ENCODE results near the gene HSPA12A. TPM values are rescaled to one million over a fixed set of nuclear protein-coding genes. Genes with fewer than 3 reads are reported as not detected.

HSPA12A gene
- polyA plus RNA-seq, 2 of the 4 experiments (the other 2 are of a cell fraction) = 16.9 to 17.0 TPM

GRCh38 chr10:116670706-116671105, 71.7 kb downstream of the HSPA12A start:
- Histone ChIP-seq H3K4me2 (no peak overlapping the region), H3K4me1 (peaks cover 7% of the 10 kb centered on the region), H3K4me3 (no peak overlapping the region), H3K9me3 (no peaks in the 10 kb centered on the region), H3K27ac (no peak overlapping the region)
- ChIA-PET POLR2A (no interaction called here), CTCF (interaction anchor here (1.3 to 2.0 kb wide), 4 partner anchors 11 to 504 kb away, joined by 3 to 12 read pairs (median 6); no protein-coding TSS in a partner anchor)
- FAIRE-seq (no peak), ATAC-seq (no peak), DNase-seq (ENCODE audit: low read depth in 1 of 2, low spot score in 1 of 2) (no peak)
- no peak for TF ChIP-seq HOXB13 (CRISPR knock-in tag; IDR thresholded peaks at IDR 0.05; ENCODE audit: low read depth)
- no peak for TF ChIP-seq ZC3H11A (IDR thresholded peaks at IDR 0.05)
- no peak for TF ChIP-seq HOXA7 (CRISPR knock-in tag; IDR thresholded peaks at IDR 0.05)
- no peak for TF ChIP-seq KDM1A (IDR thresholded peaks at IDR 0.05; ENCODE audit: low read depth)
- no peak for TF ChIP-seq BCL3 (IDR thresholded peaks at IDR 0.05)
- TF ChIP-seq MAZ (IDR thresholded peaks at IDR 0.05; ENCODE audit: borderline replicate concordance, low read depth, low read length) = no peak
- no peak for TF ChIP-seq TFCP2L1 (CRISPR knock-in tag; IDR thresholded peaks at IDR 0.05)
- TF ChIP-seq JUNB (IDR thresholded peaks at IDR 0.05) = no peak
- no peak for TF ChIP-seq MAX (IDR thresholded peaks at IDR 0.05)
- no peak for TF ChIP-seq EHMT2 (IDR thresholded peaks at IDR 0.05; ENCODE audit: low read depth)
- no peak for TF ChIP-seq POLR2AphosphoS2 (conservative IDR thresholded peaks at IDR 0.05; ENCODE audit: low read length)
- no peak for TF ChIP-seq REST (IDR thresholded peaks at IDR 0.05)
- TF ChIP-seq NPAS2 (CRISPR knock-in tag; IDR thresholded peaks at IDR 0.05; ENCODE audit: borderline replicate concordance) = no peak
- TF ChIP-seq RCOR1 (IDR thresholded peaks at IDR 0.05; ENCODE audit: low read depth, low read length) = no peak
- no peak for TF ChIP-seq ZFP36 (IDR thresholded peaks at IDR 0.05; ENCODE audit: borderline replicate concordance, partially characterized antibody)
- TF ChIP-seq KDM5A (IDR thresholded peaks at IDR 0.05) = no peak
- no peak for TF ChIP-seq RFX5 (IDR thresholded peaks at IDR 0.05)
- WGBS (ENCODE audit: missing lambda C conversion rate) = 93% methylated on average over 6 of the region's 6 CpGs

- TF ChIP-seq JUN (IDR thresholded peaks at IDR 0.05) = no peak
- TF ChIP-seq ATOH8 (CRISPR knock-in tag; IDR thresholded peaks at IDR 0.05; ENCODE audit: low read depth) = no peak
- TF ChIP-seq RARB (CRISPR knock-in tag; IDR thresholded peaks at IDR 0.05) = no peak
- TF ChIP-seq ZNF302 (CRISPR knock-in tag; IDR thresholded peaks at IDR 0.05) = no peak
- no peak for TF ChIP-seq MAZ (IDR thresholded peaks at IDR 0.05; ENCODE audit: borderline replicate concordance, low read depth, low read length)
- TF ChIP-seq ZSCAN20 (CRISPR knock-in tag; IDR thresholded peaks at IDR 0.05) = no peak
- TF ChIP-seq MAFK (IDR thresholded peaks at IDR 0.05; ENCODE audit: partially characterized antibody) = no peak
- TF ChIP-seq HDAC2 (IDR thresholded peaks at IDR 0.05) = no peak
- TF ChIP-seq HES2 (IDR thresholded peaks at IDR 0.05) = no peak
- TF ChIP-seq HOXB13 (CRISPR knock-in tag; IDR thresholded peaks at IDR 0.05; ENCODE audit: low read depth) = no peak
- TF ChIP-seq FOSB (CRISPR knock-in tag; IDR thresholded peaks at IDR 0.05) = no peak
- TF ChIP-seq TFCP2L1 (CRISPR knock-in tag; IDR thresholded peaks at IDR 0.05) = no peak
- TF ChIP-seq SREBF2 (IDR thresholded peaks at IDR 0.05) = no peak
- DNase-seq (ENCODE audit: low read depth in 1 of 2, low spot score in 1 of 2) (no peak), ATAC-seq (no peak), FAIRE-seq (no peak)
- 90% methylated on average over 28 of the region's 41 CpGs for WGBS (ENCODE audit: missing lambda C conversion rate)
- no peaks in the 10 kb centered on the region for H3K9me3 ChIP-seq
- CTCF ChIA-PET = interaction anchor here (1.3 to 1.9 kb wide), 2 partner anchors 118 to 505 kb away, joined by 3 to 8 read pairs; no protein-coding TSS in a partner anchor
- H3K4me3 ChIP-seq = no peak overlapping the region
- POLR2A ChIA-PET = no interaction called here
- no peak overlapping the region for H3K27ac ChIP-seq
- peaks cover 7% of the 10 kb centered on the region for H3K4me1 ChIP-seq
- H3K4me2 ChIP-seq = no peak overlapping the region
Measured at GRCh38 chr10:116669832-116670644, 72.3 kb downstream of the HSPA12A start.
